ENCODE data around the gene GLIPR2.

The GLIPR2 gene

GRCh38 chr9:36194326-36195000, 57.9 kb downstream of the GLIPR2 start:
- DNase-seq (ENCODE audit: low read depth) = no peak

- no peak for DNase-seq (ENCODE audit: low read depth)
These were observed 68.5 kb downstream of the GLIPR2 start for GRCh38 chr9:36204906-36205547.

- DNase-seq (ENCODE audit: low read depth) = no peak
These were observed 70.5 kb downstream of the GLIPR2 start for GRCh38 chr9:36207016-36207415.

GRCh38 chr9:36207546-36208012, 71.0 kb downstream of the GLIPR2 start:
- DNase-seq (ENCODE audit: low read depth) = no peak

GRCh38 chr9:36208521-36209253, 72.2 kb downstream of the GLIPR2 start:
- DNase-seq (ENCODE audit: low read depth) = no peak

- DNase-seq (ENCODE audit: low read depth) = no peak
These were observed 74.2 kb downstream of the GLIPR2 start for GRCh38 chr9:36210722-36211121.

- no peak for DNase-seq (ENCODE audit: low read depth)
These were observed 75.0 kb downstream of the GLIPR2 start for GRCh38 chr9:36211510-36211909.

GRCh38 chr9:36213387-36213786, 76.9 kb downstream of the GLIPR2 start:
- no peak for DNase-seq (ENCODE audit: low read depth)
